NCI-H146 treated with DMSO at 0.1 percent for 48 hours (cell line): Measurements from ENCODE around the gene NUDT16.

Source experiments
- DNase-seq: peaks from one replicate; lab custom pipeline; 2025; ENCODE audit not compliant: unreplicated experiment; lab: John Stamatoyannopoulos, UW

The NUDT16 gene

GRCh38 chr3:131435000-131435399 lies 53.4 kb downstream of the NUDT16 start:
- DNase-seq = no peak
